ENCODE measurements around the gene ENTPD3. TPM values are rescaled to one million over a fixed set of nuclear protein-coding genes. Genes with fewer than 3 reads are reported as not detected.
A peak's percentile ranks its signal among the peaks of the same experiment; 100 is the strongest.
"Not testable (repeated sequence)": the region's sequence is repeated elsewhere in the genome, so short reads cannot be mapped to it uniquely, and the experiment has no call there.

ENTPD3 gene
- polyA plus RNA-seq, 3 donors: 1.8 to 2.0 (median 1.9) TPM

GRCh38 chr3:40458473-40458872 lies 71.5 kb downstream of the ENTPD3 start:
- no peak for DNase-seq

GRCh38 chr3:40460481-40460880 lies 73.5 kb downstream of the ENTPD3 start:
- DNase-seq: not testable (repeated sequence)

GRCh38 chr3:40461161-40461560 lies 74.2 kb downstream of the ENTPD3 start:
- no peak for DNase-seq

- not testable (repeated sequence) for DNase-seq
Observed at GRCh38 chr3:40462838-40463237, 75.9 kb downstream of the ENTPD3 start.

GRCh38 chr3:40463579-40463978 lies 76.6 kb downstream of the ENTPD3 start:
- no peak for DNase-seq

- DNase-seq: no peak
Observed at GRCh38 chr3:40464339-40465110, 77.5 kb downstream of the ENTPD3 start.

GRCh38 chr3:40465111-40465407 lies 78.1 kb downstream of the ENTPD3 start:
- no peak for DNase-seq

- DNase-seq: no peak
Observed at GRCh38 chr3:40465456-40465855, 78.5 kb downstream of the ENTPD3 start.

GRCh38 chr3:40468018-40468417 lies 81.0 kb downstream of the ENTPD3 start:
- no peak for DNase-seq

GRCh38 chr3:40470701-40471100 lies 83.7 kb downstream of the ENTPD3 start:
- DNase-seq: no peak

- DNase-seq: peak; percentile 74
Observed at GRCh38 chr3:40476478-40477470, 89.8 kb downstream of the ENTPD3 start, which contains the start of gene ZNF619. Gene ZNF619, plus strand, starts transcription at chr3:40477122. Its CDS starts 858 bp downstream, at chr3:40477980.

GRCh38 chr3:40477666-40478065 lies 90.7 kb downstream of the ENTPD3 start:
- no peak for DNase-seq

Other genes with a start within 250 kb of the ENTPD3 start
- 100 to 1,000 TPM; 104 to 116 (median 114) TPM for gene EIF1B, start 77.5 kb upstream of the ENTPD3 start, polyA plus RNA-seq (ENCODE audit: insufficient read length in 3 of 3)
- 1,000 to 10,000 TPM; 1,408 to 1,850 (median 1,560) TPM for gene RPL14, start 70.2 kb downstream of the ENTPD3 start, polyA plus RNA-seq (ENCODE audit: insufficient read length in 3 of 3)
- 1 to 10 TPM; 5.9 to 8.5 (median 7.6) TPM for gene ZNF619, start 89.9 kb downstream of the ENTPD3 start, polyA plus RNA-seq (ENCODE audit: insufficient read length in 3 of 3)
- 10 to 100 TPM in 2 of 3 donors, 1 to 10 TPM in 1; 9.2 to 11.9 (median 10.6) TPM for gene ZNF620, start 118.9 kb downstream of the ENTPD3 start, polyA plus RNA-seq (ENCODE audit: insufficient read length in 3 of 3)
- gene ZNF621, start 137.8 kb downstream of the ENTPD3 start, polyA plus RNA-seq (ENCODE audit: insufficient read length in 3 of 3): 10 to 100 TPM; 21.1 to 35.5 (median 31.0) TPM

Data from renal pelvis (tissue), 4 donors.